H1 (cell line): ENCODE data around the gene LSR. TPM values are rescaled to one million over a fixed set of nuclear protein-coding genes. Genes with fewer than 3 reads are reported as not detected.

Experiments used
- CTCF ChIA-PET: fragments of 300-600 bp; sonication (Branson Sonifier 250); formaldehyde crosslinking; loops from one replicate; lab custom pipeline; 2021; ENCODE audit not compliant: partially characterized antibody; lab: Charles Lee
- POLR2A ChIA-PET: fragments of 300-600 bp; sonication (Branson Sonifier 250); formaldehyde crosslinking; loops from one replicate; lab custom pipeline; 2021; ENCODE audit warnings: inconsistent platforms; ENCODE audit not compliant: partially characterized antibody; lab: Charles Lee
- DNase-seq, 2 experiments: peaks; one replicate each; pipeline versions ENCODE4 v3.0.0 to v3.0.0-alpha.2; 2010 to 2022; ENCODE audit warnings: low spot score in 2 of 2, low read depth in 1 of 2, mixed read lengths in 1 of 2
- FAIRE-seq: peaks from 2 replicates; lab custom pipeline; 2011; peaks lifted over from hg19 to GRCh38; lab: Jason Lieb, UNC
- H2AFZ ChIP-seq: 2 replicates; pipeline ENCODE4 v1.8.1; 2012; ENCODE audit warnings: low read length, inconsistent platforms
- H2AK5ac ChIP-seq: 2 replicates; pipeline ENCODE4 v1.6.1; 2013; ENCODE audit warnings: low read depth, low read length
- H2BK120ac ChIP-seq: replicated peaks from 2 replicates; pipeline ENCODE3; 2013; ENCODE audit warnings: low read depth, low read length, inconsistent platforms
- H2BK12ac ChIP-seq: 2 replicates; pipeline ENCODE4 v1.6.1; 2013; ENCODE audit warnings: low read depth, low read length
- H2BK15ac ChIP-seq: 2 replicates; pipeline ENCODE4 v1.6.1; 2013; ENCODE audit warnings: low read length
- H2BK20ac ChIP-seq: 2 replicates; pipeline ENCODE4 v1.6.1; 2013; ENCODE audit warnings: low read length
- H2BK5ac ChIP-seq: 2 replicates; pipeline ENCODE4 v1.6.1; 2013; ENCODE audit warnings: low read depth, low read length
- H3K14ac ChIP-seq: 2 replicates; pipeline ENCODE4 v1.6.1; 2013; ENCODE audit warnings: inconsistent platforms; ENCODE audit not compliant: insufficient read length
- H3K18ac ChIP-seq: 2 replicates; pipeline ENCODE4 v1.6.1; 2013; ENCODE audit warnings: low read length; ENCODE audit errors: extremely low read depth
- H3K23ac ChIP-seq: 2 replicates; pipeline ENCODE4 v1.6.1; 2013; ENCODE audit warnings: inconsistent platforms; ENCODE audit not compliant: insufficient read length
- H3K23me2 ChIP-seq: 2 replicates; pipeline ENCODE4 v1.6.1; 2013; ENCODE audit warnings: low read depth, low read length
- H3K27ac ChIP-seq: 2 replicates; pipeline ENCODE4 v1.6.1; 2011; ENCODE audit warnings: low read depth, low read length, inconsistent platforms
- H3K27me3 ChIP-seq, 4 experiments: replicated peaks in 1 of 4; 1 replicate in 1 of 4; 2 replicates in 3 of 4; pipeline versions ENCODE4 v1.6.1 to v1.8.1; 2011 to 2013; ENCODE audit warnings: low read length in 3 of 4, mild to moderate bottlenecking in 3 of 4, inconsistent platforms in 2 of 4, mixed read lengths in 2 of 4, moderate library complexity in 1 of 4; ENCODE audit not compliant: control insufficient read depth in 3 of 4, insufficient read depth in 3 of 4; ENCODE audit errors: extremely low read depth in 1 of 4
- H3K36me3 ChIP-seq, 4 experiments: 2 replicates each; pipeline versions ENCODE4 v1.6.1 to v1.8.1; 2011 to 2013; ENCODE audit warnings: mild to moderate bottlenecking in 4 of 4, low read length in 3 of 4, moderate library complexity in 2 of 4, control low read depth in 1 of 4, inconsistent platforms in 1 of 4; ENCODE audit not compliant: insufficient read depth in 4 of 4, control insufficient read depth in 2 of 4
- H3K4ac ChIP-seq: replicated peaks from 2 replicates; pipeline ENCODE3; 2013; ENCODE audit warnings: low read length, low read depth, mixed read lengths, inconsistent platforms; ENCODE audit not compliant: insufficient read length
- H3K4me1 ChIP-seq, 4 experiments: replicated peaks in 1 of 4; 1 replicate in 1 of 4; 2 replicates in 3 of 4; pipeline versions ENCODE4 v1.6.1 to v1.8.1; 2011 to 2013; ENCODE audit warnings: low read length in 3 of 4, inconsistent platforms in 2 of 4, mixed read lengths in 1 of 4; ENCODE audit not compliant: insufficient read depth in 4 of 4, control insufficient read depth in 3 of 4
- H3K4me2 ChIP-seq, 2 experiments: 2 replicates each; pipeline versions ENCODE4 v1.6.1 to v1.8.1; 2011 to 2013; ENCODE audit warnings: low read depth in 2 of 2, low read length in 2 of 2, control low read depth in 1 of 2, inconsistent platforms in 1 of 2, mild to moderate bottlenecking in 1 of 2; ENCODE audit not compliant: insufficient read depth in 1 of 2
- H3K4me3 ChIP-seq, 4 experiments: fragments of 200-600, 300-600 bp in 1 of 4; sonication (generic), shearing (Covaris generic), sonication (Bioruptor Twin) in 1 of 4; 2 replicates each; pipeline versions ENCODE4 v1.5.1 to v1.8.1; 2011 to 2016; ENCODE audit warnings: low read length in 4 of 4, low read depth in 3 of 4, control low read depth in 2 of 4, inconsistent platforms in 2 of 4, mild to moderate bottlenecking in 2 of 4, mixed read lengths in 1 of 4, moderate library complexity in 1 of 4; ENCODE audit not compliant: insufficient read depth in 2 of 4; ENCODE audit errors: extremely low read depth in 1 of 4
- H3K56ac ChIP-seq: replicated peaks from 2 replicates; pipeline ENCODE3; 2013; ENCODE audit warnings: low read depth, mild to moderate bottlenecking, mixed read lengths, low read length, inconsistent platforms; ENCODE audit not compliant: insufficient read length
- H3K79me1 ChIP-seq: 2 replicates; pipeline ENCODE4 v1.6.1; 2013; ENCODE audit warnings: low read depth, low read length, control low read depth
- H3K79me2 ChIP-seq, 2 experiments: 2 replicates each; pipeline versions ENCODE4 v1.6.1 to v1.8.1; 2012 to 2013; ENCODE audit warnings: low read length in 2 of 2, mild to moderate bottlenecking in 2 of 2, inconsistent platforms in 1 of 2; ENCODE audit not compliant: insufficient read depth in 2 of 2, control insufficient read depth in 1 of 2
- H3K9ac ChIP-seq, 4 experiments: replicated peaks in 1 of 4; 1 replicate in 1 of 4; 2 replicates in 3 of 4; pipeline versions ENCODE4 v1.6.1 to v1.8.1; 2011 to 2013; ENCODE audit warnings: low read depth in 3 of 4, low read length in 3 of 4, control low read depth in 2 of 4, mild to moderate bottlenecking in 2 of 4, moderate library complexity in 2 of 4, inconsistent platforms in 1 of 4; ENCODE audit errors: extremely low read depth in 1 of 4
- H3K9me3 ChIP-seq, 2 experiments: 2 replicates each; pipeline versions ENCODE4 v1.6.1 to v1.8.1; 2012 to 2013; ENCODE audit warnings: mild to moderate bottlenecking in 2 of 2, moderate library complexity in 2 of 2, control low read depth in 1 of 2, inconsistent platforms in 1 of 2, low read depth in 1 of 2, low read length in 1 of 2, mixed read lengths in 1 of 2; ENCODE audit not compliant: insufficient read depth in 2 of 2
- H4K20me1 ChIP-seq, 2 experiments: replicated peaks in 1 of 2; 2 replicates each; pipeline versions ENCODE3 to v1.8.1; 2011 to 2013; ENCODE audit warnings: inconsistent platforms in 2 of 2, low read length in 2 of 2, mild to moderate bottlenecking in 1 of 2; ENCODE audit not compliant: insufficient read depth in 2 of 2, control insufficient read depth in 1 of 2
- H4K5ac ChIP-seq: 2 replicates; pipeline ENCODE4 v1.6.1; 2013; ENCODE audit warnings: low read length, low read depth, mixed read lengths, inconsistent platforms; ENCODE audit not compliant: insufficient read length
- H4K8ac ChIP-seq: 2 replicates; pipeline ENCODE4 v1.8.0; 2013; ENCODE audit warnings: mild to moderate bottlenecking, moderate library complexity, low read length, inconsistent platforms; ENCODE audit not compliant: insufficient read depth; ENCODE audit errors: extremely low read depth
- H4K91ac ChIP-seq: replicated peaks from 2 replicates; pipeline ENCODE3; 2013; ENCODE audit warnings: low read length, mixed read lengths, inconsistent platforms; ENCODE audit not compliant: insufficient read length
- BCL11A ChIP-seq, 2 experiments: IDR thresholded peaks; one replicate each; pipeline ENCODE4 v1.6.1; 2011; ENCODE audit warnings: low read depth in 2 of 2, low read length in 2 of 2, mild to moderate bottlenecking in 2 of 2
- CEBPB ChIP-seq: IDR thresholded peaks from 2 replicates; pipeline ENCODE4 v1.6.1; 2012; ENCODE audit warnings: low read depth, low read length
- RBBP5 ChIP-seq: IDR thresholded peaks from 2 replicates; pipeline ENCODE4 v1.7.1; 2012; ENCODE audit warnings: low read depth, mild to moderate bottlenecking, inconsistent platforms, low read length, moderate library complexity, borderline replicate concordance
- WGBS, 2 experiments: shearing (Covaris generic) in 1 of 2; methylation state at CpG; one replicate each; pipeline versions ENCODE4 v1.1.6 to v1.1.7; 2013 to 2015; ENCODE audit warnings: low lambda C conversion rate in 2 of 2, mixed read lengths in 2 of 2, inconsistent platforms in 1 of 2, low coverage in 1 of 2, missing lambda C conversion rate in 1 of 2; ENCODE audit not compliant: insufficient replicate concordance in 2 of 2, insufficient coverage in 1 of 2, insufficient read length in 1 of 2; ENCODE audit errors: extremely low coverage in 1 of 2, missing lambda C conversion rate in 1 of 2; 5-methylcytosine and 5-hydroxymethylcytosine counted together
- polyA plus RNA-seq, 7 experiments: library from polyadenylated mRNA; depleted of rRNA in 3 of 7; stranded (reverse) in 5 of 7; unstranded in 2 of 7; fragments of >200 nt in 5 of 7; fragments of 200-250 nt in 2 of 7; gene quantifications; 1 replicate in 5 of 7; 2 replicates in 1 of 7; 4 replicates in 1 of 7; pipeline versions ENCODE4 v1.2.1 to v1.2.3, GENCODE V29; 2011 to 2013; ENCODE audit warnings: missing spikeins in 2 of 7, mixed read lengths in 2 of 7
- total RNA-seq: library from RNA; stranded (reverse); fragmentation: NEBNext Ultra II Directional; extraction: Animal tissue kit (Norgen Biotek cat#: 25700); gene quantifications from 2 replicates; pipeline ENCODE4 v1.2.1, GENCODE V29; 2021

The LSR gene
- total and polyA plus RNA-seq, 2 of the 8 experiments (the other 6 are each of a cell fraction or from before 2014, with no cell fraction given), result 159 to 186 TPM

DNA sequence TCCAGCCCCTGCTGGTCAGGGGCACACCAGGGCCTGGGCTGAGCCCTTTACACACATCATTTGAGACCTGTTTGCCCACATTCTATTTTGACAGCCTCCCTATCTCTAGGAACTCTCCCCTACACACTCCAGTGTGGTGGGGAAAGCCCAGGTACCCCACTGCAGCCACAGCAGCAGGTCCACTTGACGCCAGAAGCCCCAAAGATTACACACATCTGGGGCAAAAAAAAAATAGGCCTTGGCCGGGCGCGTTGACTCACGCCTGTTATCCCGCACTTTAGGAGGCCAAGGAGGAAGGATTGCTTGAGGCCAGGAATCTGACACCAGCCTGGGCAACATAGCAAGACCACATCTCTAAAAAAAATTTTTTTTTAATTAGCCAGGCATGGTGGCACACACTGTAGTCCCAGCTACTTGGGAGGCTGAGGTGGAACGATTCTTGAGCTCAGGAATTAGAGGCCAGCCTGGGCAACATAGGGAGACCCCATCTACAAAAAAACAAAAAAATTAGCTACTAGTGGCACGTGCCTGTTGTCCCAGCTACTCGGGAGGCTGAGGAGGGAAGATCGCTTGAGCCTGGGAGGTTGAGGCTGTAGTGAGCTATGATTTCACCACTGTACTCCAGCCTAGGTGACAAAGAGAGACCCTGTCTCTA, 62.1 kb downstream of the LSR start:
- no peak overlapping the region for H4K5ac ChIP-seq
- no peak overlapping the region for H2BK20ac ChIP-seq
- ChIA-PET POLR2A (interaction anchor here (1.5 kb wide), 1 partner anchor 23 kb away, joined by 4 read pairs; no protein-coding TSS in a partner anchor), CTCF (interaction anchor here (0.7 to 4.1 kb wide), 2 partner anchors 17 to 110 kb away, joined by 3 to 20 read pairs; partner anchors contain the start of gene CD22)
- no peak overlapping the region for H2AK5ac ChIP-seq
- H3K4me3 ChIP-seq, result no peak overlapping the region
- no peak overlapping the region for H3K27ac ChIP-seq
- H3K9me3 ChIP-seq, result no peaks in the 10 kb centered on the region
- no peak overlapping the region for H2BK15ac ChIP-seq
- no peak overlapping the region for H3K9ac ChIP-seq
- FAIRE-seq, result no peak
- no peak overlapping the region for H3K4ac ChIP-seq
- no peaks in the 10 kb centered on the region for H3K23me2 ChIP-seq
- no peak overlapping the region for H2BK5ac ChIP-seq
- no peak overlapping the region for H2BK120ac ChIP-seq
- no peaks in the 10 kb centered on the region for H3K36me3 ChIP-seq
- no peak for DNase-seq
- H3K56ac ChIP-seq, result no peak overlapping the region
- H3K27me3 ChIP-seq, result no peaks in the 10 kb centered on the region
- no peak overlapping the region for H2AFZ ChIP-seq
- no peak overlapping the region for H4K91ac ChIP-seq
- no peak overlapping the region for H3K18ac ChIP-seq
- no peaks in the 10 kb centered on the region for H3K79me1 ChIP-seq
- H3K4me1 ChIP-seq, result peaks cover 0 to 2% (median 0%) of the 10 kb centered on the region in 4 experiments; a peak in 1 of 7 replicates
- no peak overlapping the region for H3K4me2 ChIP-seq
- no peak overlapping the region for H2BK12ac ChIP-seq
- H3K14ac ChIP-seq, result no peak overlapping the region
- H3K23ac ChIP-seq, result no peak overlapping the region
- no peak overlapping the region for H4K8ac ChIP-seq
- H4K20me1 ChIP-seq, result no peaks in the 10 kb centered on the region
- no peaks in the 10 kb centered on the region for H3K79me2 ChIP-seq
- WGBS, 2 experiments, result 86% methylated on average over 10 of the region's 10 CpGs; no CpG with 5 or more reads in 1 of the 2 experiments
- TF ChIP-seq CEBPB, result no peak
- TF ChIP-seq RBBP5, result no peak
- no peak for TF ChIP-seq BCL11A (IDR thresholded peaks at IDR 0.05; ENCODE audit: low read depth in 2 of 2, low read length in 2 of 2)
